Thoracic aorta (tissue), 2 donors: ENCODE results near the gene INPP5J. TPM values are rescaled to one million over a fixed set of nuclear protein-coding genes. Genes with fewer than 3 reads are reported as not detected.

Experiments
- ATAC-seq: fragments of 150-250 bp; one replicate; pipeline ENCODE4 v1.8.0; 2017; ENCODE audit warnings: low read depth; ENCODE audit not compliant: insufficient number of reproducible peaks, low FRiP score
- DNase-seq: peaks from one replicate; pipeline ENCODE4 v3.0.0-alpha.2; 2020; ENCODE audit warnings: low spot score
- H3K27ac ChIP-seq, 2 donors: fragments of 200-600 bp; sonication (generic); 1 replicate in 1 of 2; 2 replicates in 1 of 2; pipeline ENCODE4 v1.5.1; 2016; ENCODE audit warnings: mild to moderate bottlenecking in 2 of 2, moderate library complexity in 2 of 2
- H3K27me3 ChIP-seq: fragments of 200-600 bp; sonication (generic); replicated peaks from 2 replicates; pipeline ENCODE4 v1.6.0; 2016; ENCODE audit warnings: mild to moderate bottlenecking; ENCODE audit not compliant: insufficient read depth
- H3K36me3 ChIP-seq: fragments of 200-600 bp; sonication (generic); one replicate; pipeline ENCODE4 v1.5.1; 2016
- H3K4me1 ChIP-seq, 2 donors: fragments of 200-600 bp; sonication (generic); 1 replicate in 1 of 2; 2 replicates in 1 of 2; pipeline versions ENCODE4 v1.5.1 to v1.6.0; 2016; ENCODE audit warnings: low read depth in 2 of 2, mild to moderate bottlenecking in 1 of 2; ENCODE audit not compliant: control insufficient read depth in 1 of 2
- H3K4me3 ChIP-seq: fragments of 200-600 bp; sonication (generic); 2 replicates; pipeline ENCODE4 v1.5.1; 2016; ENCODE audit warnings: mild to moderate bottlenecking
- H3K9me3 ChIP-seq: fragments of 200-600 bp; sonication (generic); 2 replicates; pipeline ENCODE4 v1.5.1; 2016
- total RNA-seq, 2 donors: library from RNA; depleted of rRNA; stranded (reverse); fragments of >200 nt; gene quantifications; one replicate each; pipeline versions ENCODE4 v1.1.0 to v1.2.3, GENCODE V29; 2016
- TF ChIP-seq, protein P1 (sequence below): fragments of 200-600 bp; sonication (generic); IDR thresholded peaks from one replicate; pipeline ENCODE4 v1.5.1; 2019; ENCODE audit warnings: antibody characterized with exemption

Gene INPP5J
- total RNA-seq, 2 donors from 2014 or later = 2.3 to 4.1 TPM

DNA sequence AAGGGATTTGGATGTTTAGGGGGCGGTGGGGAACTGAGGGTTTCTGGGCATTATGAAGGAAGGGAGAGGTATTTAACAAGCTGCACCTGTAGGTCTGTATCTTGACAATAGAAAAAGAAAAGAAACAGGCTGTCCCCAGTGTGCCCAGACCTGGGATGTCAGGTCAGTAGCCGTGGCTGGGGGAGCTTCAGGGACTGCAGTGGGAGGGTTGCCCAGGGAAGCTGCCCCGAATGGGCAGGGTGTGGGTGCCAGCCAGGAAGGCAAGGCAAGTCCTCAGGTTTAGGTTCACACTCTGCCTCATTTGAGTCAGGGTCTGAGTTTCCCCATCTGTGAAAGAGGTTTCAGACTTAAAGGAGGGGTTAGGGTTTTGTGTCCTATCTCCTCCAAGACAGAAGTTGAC lies 1.5 kb downstream of the INPP5J start:
- peaks cover 11 to 19% of the 10 kb centered on the region in 2 donors for H3K4me1 ChIP-seq
- ATAC-seq = no peak
- H3K27ac ChIP-seq = no peak overlapping the region
- H3K36me3 ChIP-seq = no peaks in the 10 kb centered on the region
- no peaks in the 10 kb centered on the region for H3K27me3 ChIP-seq
- no peaks in the 10 kb centered on the region for H3K9me3 ChIP-seq
- no peak overlapping the region for H3K4me3 ChIP-seq
- TF ChIP-seq, protein P1, sequence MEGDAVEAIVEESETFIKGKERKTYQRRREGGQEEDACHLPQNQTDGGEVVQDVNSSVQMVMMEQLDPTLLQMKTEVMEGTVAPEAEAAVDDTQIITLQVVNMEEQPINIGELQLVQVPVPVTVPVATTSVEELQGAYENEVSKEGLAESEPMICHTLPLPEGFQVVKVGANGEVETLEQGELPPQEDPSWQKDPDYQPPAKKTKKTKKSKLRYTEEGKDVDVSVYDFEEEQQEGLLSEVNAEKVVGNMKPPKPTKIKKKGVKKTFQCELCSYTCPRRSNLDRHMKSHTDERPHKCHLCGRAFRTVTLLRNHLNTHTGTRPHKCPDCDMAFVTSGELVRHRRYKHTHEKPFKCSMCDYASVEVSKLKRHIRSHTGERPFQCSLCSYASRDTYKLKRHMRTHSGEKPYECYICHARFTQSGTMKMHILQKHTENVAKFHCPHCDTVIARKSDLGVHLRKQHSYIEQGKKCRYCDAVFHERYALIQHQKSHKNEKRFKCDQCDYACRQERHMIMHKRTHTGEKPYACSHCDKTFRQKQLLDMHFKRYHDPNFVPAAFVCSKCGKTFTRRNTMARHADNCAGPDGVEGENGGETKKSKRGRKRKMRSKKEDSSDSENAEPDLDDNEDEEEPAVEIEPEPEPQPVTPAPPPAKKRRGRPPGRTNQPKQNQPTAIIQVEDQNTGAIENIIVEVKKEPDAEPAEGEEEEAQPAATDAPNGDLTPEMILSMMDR = no peak
- no peak for DNase-seq

DNA sequence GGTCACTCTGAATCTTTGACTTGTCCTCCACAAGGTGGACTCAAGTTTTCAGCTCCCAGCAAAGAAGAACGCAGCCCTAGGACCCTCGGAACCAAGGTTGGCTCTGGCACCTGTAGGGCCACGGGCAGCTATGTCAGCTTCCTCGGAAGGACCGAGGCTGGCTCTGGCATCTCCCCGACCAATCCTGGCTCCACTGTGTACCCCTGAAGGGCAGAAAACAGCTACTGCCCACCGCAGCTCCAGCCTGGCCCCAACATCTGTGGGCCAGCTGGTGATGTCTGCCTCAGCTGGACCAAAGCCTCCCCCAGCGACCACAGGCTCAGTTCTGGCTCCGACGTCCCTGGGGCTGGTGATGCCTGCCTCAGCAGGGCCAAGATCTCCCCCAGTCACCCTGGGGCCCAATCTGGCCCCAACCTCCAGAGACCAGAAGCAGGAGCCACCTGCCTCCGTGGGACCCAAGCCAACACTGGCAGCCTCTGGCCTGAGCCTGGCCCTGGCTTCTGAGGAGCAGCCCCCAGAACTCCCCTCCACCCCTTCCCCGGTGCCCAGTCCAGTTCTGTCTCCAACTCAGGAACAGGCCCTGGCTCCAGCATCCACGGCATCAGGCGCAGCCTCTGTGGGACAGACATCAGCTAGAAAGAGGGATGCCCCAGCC lies 2.2 kb downstream of the INPP5J start:
- Histone ChIP-seq H3K4me3 (no peak overlapping the region), H3K9me3 (no peaks in the 10 kb centered on the region), H3K27me3 (no peaks in the 10 kb centered on the region), H3K36me3 (no peaks in the 10 kb centered on the region), H3K4me1 (peaks cover 11 to 19% of the 10 kb centered on the region in 2 donors), H3K27ac (no peak overlapping the region)
- DNase-seq = no peak
- ATAC-seq = no peak
- TF ChIP-seq, protein P1 = no peak

DNA sequence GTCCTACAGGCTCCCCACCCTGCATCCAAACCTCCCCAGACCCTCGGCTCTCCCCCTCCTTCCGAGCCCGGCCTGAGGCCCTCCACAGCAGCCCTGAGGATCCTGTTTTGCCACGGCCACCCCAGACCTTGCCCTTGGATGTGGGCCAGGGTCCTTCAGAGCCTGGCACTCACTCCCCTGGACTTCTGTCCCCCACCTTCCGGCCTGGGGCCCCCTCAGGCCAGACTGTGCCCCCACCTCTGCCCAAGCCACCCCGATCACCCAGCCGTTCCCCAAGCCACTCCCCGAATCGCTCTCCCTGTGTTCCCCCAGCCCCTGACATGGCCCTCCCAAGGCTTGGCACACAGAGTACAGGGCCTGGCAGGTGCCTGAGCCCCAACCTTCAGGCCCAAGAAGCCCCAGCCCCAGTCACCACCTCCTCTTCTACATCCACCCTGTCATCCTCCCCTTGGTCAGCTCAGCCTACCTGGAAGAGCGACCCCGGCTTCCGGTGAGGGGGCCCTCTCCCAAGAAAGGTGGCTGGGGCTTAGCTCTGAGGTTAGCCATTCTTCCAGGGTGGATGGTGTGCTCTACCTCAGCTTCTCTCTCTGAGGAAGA lies 2.9 kb downstream of the INPP5J start:
- no peak overlapping the region for H3K4me3 ChIP-seq
- H3K27me3 ChIP-seq = no peaks in the 10 kb centered on the region
- TF ChIP-seq, protein P1 = no peak
- H3K36me3 ChIP-seq = no peaks in the 10 kb centered on the region
- ATAC-seq (no peak), DNase-seq (no peak)
- no peak overlapping the region for H3K27ac ChIP-seq
- H3K4me1 ChIP-seq = peaks cover 11 to 19% of the 10 kb centered on the region in 2 donors
- H3K9me3 ChIP-seq = no peaks in the 10 kb centered on the region

DNA sequence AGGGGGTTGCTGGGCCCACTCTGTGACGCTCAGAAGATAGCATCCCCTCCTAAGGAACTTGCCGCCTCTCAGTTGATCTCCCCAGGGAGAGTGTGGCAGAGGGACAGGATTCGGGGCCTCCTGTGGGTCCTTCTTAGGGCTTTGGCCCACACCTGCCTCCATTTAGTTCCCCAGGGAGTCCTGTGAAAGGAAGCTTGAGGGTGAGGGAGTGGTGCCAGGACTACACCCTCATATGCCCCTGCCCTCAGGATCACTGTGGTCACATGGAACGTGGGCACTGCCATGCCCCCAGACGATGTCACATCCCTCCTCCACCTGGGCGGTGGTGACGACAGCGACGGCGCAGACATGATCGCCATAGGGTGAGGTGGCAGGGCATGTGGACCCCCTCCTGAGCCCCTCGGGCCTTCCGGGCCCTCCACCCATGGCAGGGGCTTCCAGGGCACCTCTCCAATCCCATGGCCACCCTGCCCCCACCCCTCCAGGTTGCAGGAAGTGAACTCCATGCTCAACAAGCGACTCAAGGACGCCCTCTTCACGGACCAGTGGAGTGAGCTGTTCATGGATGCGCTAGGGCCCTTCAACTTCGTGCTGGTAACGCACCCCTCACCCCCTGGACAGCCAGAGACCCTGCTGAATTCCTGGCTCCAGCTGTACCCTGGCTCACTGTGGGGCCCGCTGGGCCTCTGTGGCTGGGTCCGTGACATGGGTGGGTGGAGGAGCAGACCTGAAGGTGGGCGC lies 3.5 kb downstream of the INPP5J start:
- Histone ChIP-seq H3K36me3 (no peaks in the 10 kb centered on the region), H3K27ac (no peak overlapping the region), H3K27me3 (no peaks in the 10 kb centered on the region), H3K4me3 (no peak overlapping the region), H3K4me1 (peaks cover 11 to 19% of the 10 kb centered on the region in 2 donors), H3K9me3 (no peaks in the 10 kb centered on the region)
- ATAC-seq (no peak), DNase-seq (no peak)
- TF ChIP-seq, protein P1 = no peak

DNA sequence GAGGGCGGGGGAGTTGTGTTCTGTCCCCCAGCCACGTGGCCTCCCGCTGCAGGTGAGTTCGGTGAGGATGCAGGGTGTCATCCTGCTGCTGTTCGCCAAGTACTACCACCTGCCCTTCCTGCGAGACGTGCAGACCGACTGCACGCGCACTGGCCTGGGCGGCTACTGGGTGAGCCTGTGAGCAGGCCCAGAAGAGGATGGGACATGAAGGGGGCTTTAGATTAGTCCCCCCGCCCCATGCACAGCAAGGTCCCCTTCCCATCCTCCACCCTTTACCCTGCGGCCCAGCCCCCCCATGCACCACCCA lies 4.1 kb downstream of the INPP5J start:
- H3K4me1 ChIP-seq = peaks cover 11 to 19% of the 10 kb centered on the region in 2 donors
- H3K27ac ChIP-seq = no peak overlapping the region
- DNase-seq (no peak), ATAC-seq (no peak)
- no peaks in the 10 kb centered on the region for H3K9me3 ChIP-seq
- no peaks in the 10 kb centered on the region for H3K27me3 ChIP-seq
- H3K4me3 ChIP-seq = no peak overlapping the region
- H3K36me3 ChIP-seq = no peaks in the 10 kb centered on the region
- TF ChIP-seq, protein P1 = no peak
